ENCODE measurements around the gene PPP1R14C.
A peak's percentile ranks its signal among the peaks of the same experiment; 100 is the strongest.

PPP1R14C gene

GRCh38 chr6:150169609-150170008, 26.8 kb downstream of the PPP1R14C start:
- no peak overlapping the region for H3K27ac ChIP-seq
- ChIA-PET CTCF (no interaction called here), POLR2A (ENCODE audit: low non-redundant PET) (no interaction called here)
- peak; percentile 83 for DNase-seq (ENCODE audit: low spot score)
- TF ChIP-seq CTCF (conservative IDR thresholded peaks at IDR 0.05; ENCODE audit: low read depth): no peak

GRCh38 chr6:150172929-150173328, 30.1 kb downstream of the PPP1R14C start:
- CTCF ChIA-PET: no interaction called here
- no peak for TF ChIP-seq CTCF (conservative IDR thresholded peaks at IDR 0.05; ENCODE audit: low read depth)

GRCh38 chr6:150175586-150176151, 32.8 kb downstream of the PPP1R14C start:
- no peak for TF ChIP-seq CTCF (conservative IDR thresholded peaks at IDR 0.05; ENCODE audit: low read depth)
- POLR2A ChIA-PET (ENCODE audit: low non-redundant PET): no interaction called here
- CTCF ChIA-PET: interaction anchor here (0.6 kb wide), 1 partner anchor 46 kb away, joined by 7 read pairs; no protein-coding TSS in a partner anchor
- peak overlapping the region; percentile 52 for H3K27ac ChIP-seq
- DNase-seq (ENCODE audit: low spot score): no peak

More at GRCh38 chr6:150172929-150173328, 30.1 kb downstream of the PPP1R14C start:
- no peak overlapping the region for H3K27ac ChIP-seq
- POLR2A ChIA-PET (ENCODE audit: low non-redundant PET): interaction anchor here (0.6 kb wide), 1 partner anchor 383 kb away, joined by 5 read pairs; no protein-coding TSS in a partner anchor
- DNase-seq (ENCODE audit: low spot score): no peak

- TF ChIP-seq CTCF (conservative IDR thresholded peaks at IDR 0.05; ENCODE audit: low read depth): no peak
- ChIA-PET POLR2A (ENCODE audit: low non-redundant PET) (no interaction called here), CTCF (interaction anchor here (0.6 kb wide), 1 partner anchor 46 kb away, joined by 7 read pairs; no protein-coding TSS in a partner anchor)
These were observed 33.3 kb downstream of the PPP1R14C start for GRCh38 chr6:150176152-150176551.

GRCh38 chr6:150176659-150177058, 33.8 kb downstream of the PPP1R14C start:
- no peak for DNase-seq (ENCODE audit: low spot score)
- peak overlapping the region; percentile 24; the same call in 1 of the 2 replicates for H3K27ac ChIP-seq
- ChIA-PET CTCF (no interaction called here), POLR2A (ENCODE audit: low non-redundant PET) (no interaction called here)
- TF ChIP-seq CTCF (conservative IDR thresholded peaks at IDR 0.05; ENCODE audit: low read depth): no peak

More at GRCh38 chr6:150176152-150176551, 33.3 kb downstream of the PPP1R14C start:
- DNase-seq (ENCODE audit: low spot score): no peak
- peak overlapping the region; percentile 52 for H3K27ac ChIP-seq

- POLR2A ChIA-PET (ENCODE audit: low non-redundant PET): no interaction called here
- TF ChIP-seq CTCF (conservative IDR thresholded peaks at IDR 0.05; ENCODE audit: low read depth): no peak
- 0 out of 2 replicates have a peak overlapping the region, but pooled peaks have one; percentile 3 for H3K27ac ChIP-seq
- no peak for DNase-seq (ENCODE audit: low spot score)
- CTCF ChIA-PET: interaction anchor here (0.6 kb wide), 1 partner anchor 739 kb away, joined by 3 read pairs; no protein-coding TSS in a partner anchor
These were observed 34.6 kb downstream of the PPP1R14C start for GRCh38 chr6:150177259-150177951.

All from RWPE1 (cell line).